DMS 273 (cell line): ENCODE measurements around the gene CUL7.
"Not testable (repeated sequence)": the region's sequence is repeated elsewhere in the genome, so short reads cannot be mapped to it uniquely, and the experiment has no call there.

Source experiments
- DNase-seq: peaks from one replicate; lab custom pipeline; 2025; ENCODE audit not compliant: unreplicated experiment; lab: John Stamatoyannopoulos, UW

Gene CUL7

DNA sequence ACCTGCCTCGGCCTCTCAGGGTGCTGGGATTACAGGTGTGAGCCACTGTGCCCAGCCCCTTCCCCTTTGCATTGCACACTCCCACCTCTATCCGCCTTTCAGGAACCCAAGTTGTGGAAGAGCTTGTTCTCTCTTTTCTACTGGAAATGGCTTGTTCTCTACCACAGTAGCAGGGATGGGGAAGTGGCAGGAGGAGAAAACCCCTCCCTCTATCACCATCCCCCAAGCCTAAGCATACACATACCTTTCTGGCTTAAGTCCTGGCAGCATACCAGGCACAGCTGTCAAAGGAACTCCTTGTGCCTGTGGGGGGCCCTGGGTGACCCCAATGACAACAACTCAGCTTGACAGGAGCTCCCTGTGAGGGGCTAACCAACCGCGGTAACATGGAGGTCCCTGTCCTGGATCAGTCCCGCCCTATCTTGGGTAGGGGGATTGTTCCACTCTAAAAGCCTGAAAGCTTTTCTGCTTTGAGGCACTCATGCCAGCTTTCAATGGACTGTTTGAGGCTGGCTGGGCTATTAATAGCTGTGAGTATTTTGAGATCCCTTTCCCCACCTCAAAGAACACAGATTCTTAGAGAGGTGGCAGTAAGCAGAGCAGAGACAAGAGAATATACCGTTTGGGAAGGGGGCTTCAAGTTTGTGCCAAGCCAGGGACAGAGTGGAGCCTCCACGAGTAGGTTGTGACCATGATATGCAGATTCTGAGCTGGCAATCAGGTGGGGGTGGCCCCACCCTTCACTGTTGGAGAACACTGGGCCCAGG is 37.3 kb downstream of the CUL7 start:
- DNase-seq = no peak

DNA sequence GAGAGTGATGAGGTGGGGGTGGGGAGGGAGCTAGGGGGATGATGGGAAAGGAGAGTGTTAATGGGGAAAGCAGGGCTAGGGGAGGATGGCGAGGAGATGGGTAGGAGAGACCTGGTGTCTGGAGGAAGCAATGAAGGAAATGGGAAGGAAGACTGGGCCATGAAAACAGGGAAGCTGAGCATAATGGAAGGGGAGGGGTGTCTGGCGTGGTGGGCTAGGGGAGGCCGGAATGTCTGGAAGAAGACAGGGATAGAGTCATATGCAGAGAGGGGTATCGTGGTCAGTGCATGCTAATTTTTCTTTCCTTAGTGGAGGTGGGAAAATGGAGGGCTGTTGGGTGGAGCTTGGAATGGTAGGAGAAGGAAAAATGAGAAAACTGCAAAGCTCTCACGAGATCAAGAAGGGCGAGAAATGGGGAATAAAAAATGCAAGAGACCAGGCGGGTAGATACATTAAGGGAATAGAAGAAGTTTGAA is 39.2 kb downstream of the CUL7 start:
- DNase-seq = peak; percentile 56

- peak; percentile 100 for DNase-seq
These were observed 39.7 kb downstream of the CUL7 start, which contains the start of the genes KLHDC3 and MEA1 for GRCh38 chr6:43013843-43014433. TSS of gene KLHDC3 (plus strand) at chr6:43014249. CDS start at chr6:43017193, 2,944 bp downstream. TSS of gene MEA1 (minus strand) at chr6:43013946. CDS start at chr6:43013813, 133 bp downstream.

DNA sequence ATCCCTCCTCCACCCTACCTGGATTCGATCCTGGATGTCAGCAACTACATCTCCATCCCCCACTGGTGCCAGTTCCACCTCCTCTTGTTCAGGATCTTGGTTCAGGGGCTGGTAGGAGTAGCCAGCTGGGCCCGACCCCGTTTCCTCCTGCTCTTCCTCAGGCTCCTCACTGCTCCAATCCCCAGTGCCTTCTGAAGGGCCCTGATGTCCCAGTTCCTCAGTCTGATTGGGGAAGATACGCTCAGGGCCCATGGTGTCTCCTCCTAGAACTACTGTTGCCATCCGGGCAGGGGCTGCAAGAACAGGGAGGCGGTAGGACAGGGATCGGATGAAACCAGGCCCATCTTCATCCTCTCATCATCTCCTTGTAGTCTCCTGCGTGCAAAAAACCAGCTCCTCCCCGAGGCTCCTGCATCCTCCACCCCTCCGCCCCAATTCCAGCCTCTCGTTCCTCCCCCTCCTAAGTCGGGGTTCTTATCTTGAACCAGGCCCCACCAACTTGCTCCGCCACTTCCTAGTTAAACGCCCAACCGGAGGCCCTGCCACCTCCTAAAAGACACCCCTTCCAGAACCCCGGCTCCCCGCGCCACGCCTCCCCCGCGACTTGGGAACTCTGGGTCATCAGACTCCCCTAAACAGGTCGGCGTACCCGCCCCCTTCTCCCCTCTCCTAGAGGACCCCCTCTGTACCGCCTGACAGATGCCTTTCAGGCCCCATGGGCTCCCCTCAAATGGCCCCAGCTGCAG is 40.4 kb downstream of the CUL7 start:
- peak; percentile 57 for DNase-seq

DNA sequence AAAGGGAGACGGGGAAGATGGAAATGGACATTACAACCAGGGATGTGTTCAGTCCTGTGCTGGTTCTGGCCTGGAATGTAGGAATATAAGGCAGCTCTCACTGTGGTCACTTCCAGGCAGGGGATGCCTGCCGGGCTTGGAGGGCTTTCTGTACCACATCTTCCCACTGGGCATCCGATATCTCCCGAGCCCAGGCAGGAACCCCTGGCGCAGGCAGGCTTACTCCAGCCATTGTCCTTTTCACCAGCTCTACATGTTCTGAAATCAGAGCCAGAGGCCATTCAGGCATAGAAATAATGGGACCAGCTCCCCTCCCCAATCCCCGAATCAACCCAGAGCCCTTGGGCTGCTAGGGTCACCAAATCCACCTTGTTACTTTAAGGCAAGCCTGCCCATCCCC is 41.3 kb downstream of the CUL7 start:
- no peak for DNase-seq

GRCh38 chr6:43011207-43011606 is 42.4 kb downstream of the CUL7 start:
- no peak for DNase-seq

GRCh38 chr6:43009124-43009523 is 44.5 kb downstream of the CUL7 start:
- DNase-seq = peak; percentile 71

GRCh38 chr6:43007126-43007525 is 46.5 kb downstream of the CUL7 start:
- DNase-seq = no peak

DNA sequence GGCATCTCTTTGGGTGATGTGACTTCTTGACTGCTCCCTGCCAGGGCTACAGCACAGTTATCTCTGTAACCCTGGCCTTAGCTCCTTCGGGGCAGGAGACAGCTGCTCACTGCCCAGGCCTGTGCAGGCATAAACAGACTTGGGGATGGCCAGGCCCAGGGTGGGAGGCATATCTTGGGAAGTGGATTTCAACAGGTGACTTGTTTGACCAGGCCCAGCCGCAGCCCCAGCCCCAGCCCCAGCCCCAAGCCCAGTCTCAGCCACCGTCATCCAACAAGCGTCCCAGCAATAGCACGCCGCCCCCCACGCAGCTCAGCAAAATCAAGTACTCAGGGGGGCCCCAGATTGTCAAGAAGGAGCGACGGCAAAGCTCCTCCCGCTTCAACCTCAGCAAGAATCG is 47.4 kb downstream of the CUL7 start:
- no peak for DNase-seq

DNA sequence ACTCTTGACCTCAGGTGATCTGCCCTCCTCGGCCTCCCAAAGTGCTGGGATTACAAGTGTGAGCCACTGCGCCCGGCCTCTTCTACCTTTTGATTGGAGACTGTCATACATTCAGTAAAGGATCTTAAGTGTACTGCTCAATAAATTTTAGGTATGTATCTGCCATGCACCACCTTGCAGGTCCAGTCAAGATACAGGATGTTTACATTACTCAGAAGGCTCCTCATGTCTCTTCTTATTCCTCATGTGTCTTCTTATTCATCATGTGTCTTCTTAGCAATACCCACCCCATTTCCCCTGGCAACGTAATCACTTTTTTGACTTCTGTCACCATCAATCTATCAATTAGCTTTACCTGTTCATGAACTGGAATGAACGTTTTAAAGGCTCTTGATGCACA is 47.8 kb downstream of the CUL7 start:
- no peak for DNase-seq

- DNase-seq = no peak
These were observed 51.8 kb downstream of the CUL7 start for GRCh38 chr6:43001843-43002242.

GRCh38 chr6:42998205-42998604 is 55.4 kb downstream of the CUL7 start:
- not testable (repeated sequence) for DNase-seq

GRCh38 chr6:42996513-42996912 is 57.1 kb downstream of the CUL7 start:
- no peak for DNase-seq

DNA sequence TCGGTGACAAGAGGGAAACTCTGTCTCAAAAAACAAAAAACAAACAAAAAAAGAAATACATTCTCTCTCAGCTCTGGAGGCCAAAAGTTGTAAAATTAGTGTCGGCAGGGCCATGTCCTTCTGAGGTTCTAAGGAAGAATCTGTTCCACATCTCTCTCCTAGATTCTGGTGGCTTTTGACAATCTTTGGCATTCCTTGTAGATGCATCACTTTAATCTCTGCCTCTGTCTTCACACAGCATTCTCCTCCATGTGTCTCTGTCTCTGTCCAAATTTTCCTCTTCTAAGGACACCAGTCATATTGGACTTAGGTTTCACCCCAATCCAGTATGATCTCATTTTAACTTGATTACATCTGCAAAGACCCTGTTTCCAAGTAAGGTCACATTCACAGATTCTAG is 60.2 kb downstream of the CUL7 start:
- no peak for DNase-seq

- DNase-seq = no peak
These were observed 63.7 kb downstream of the CUL7 start for GRCh38 chr6:42989923-42990322.

- peak; percentile 18 for DNase-seq
These were observed 65.1 kb downstream of the CUL7 start for GRCh38 chr6:42988486-42989020.
